Adipocyte (in vitro differentiated cells): ENCODE results near the gene TANC1.

Experiments used
- DNase-seq: peaks from one replicate; pipeline ENCODE4 v3.0.0-alpha.2; 2015; ENCODE audit warnings: low read depth
- H3K27me3 ChIP-seq: replicated peaks from 2 replicates; pipeline ENCODE4 v1.7.0; 2013; ENCODE audit warnings: mild to moderate bottlenecking, low read length, moderate library complexity; ENCODE audit not compliant: control insufficient read depth, insufficient read depth
- H3K36me3 ChIP-seq: 2 replicates; pipeline ENCODE4 v1.7.0; 2013; ENCODE audit warnings: low read length, mild to moderate bottlenecking, moderate library complexity; ENCODE audit not compliant: control insufficient read depth, insufficient read depth, severe bottlenecking
- H3K4me1 ChIP-seq: 2 replicates; pipeline ENCODE4 v1.7.0; 2013; ENCODE audit warnings: mild to moderate bottlenecking, low read length, moderate library complexity; ENCODE audit not compliant: control insufficient read depth, insufficient read depth
- H3K4me3 ChIP-seq: 2 replicates; pipeline ENCODE4 v1.7.0; 2013; ENCODE audit warnings: mild to moderate bottlenecking, low read length, moderate library complexity
- H3K9ac ChIP-seq: 2 replicates; pipeline ENCODE4 v1.7.0; 2013; ENCODE audit warnings: mild to moderate bottlenecking, low read length, moderate library complexity
- H3K9me3 ChIP-seq: 2 replicates; pipeline ENCODE4 v1.7.0; 2013; ENCODE audit warnings: mild to moderate bottlenecking, low read length, moderate library complexity; ENCODE audit not compliant: control insufficient read depth

The TANC1 gene

DNA sequence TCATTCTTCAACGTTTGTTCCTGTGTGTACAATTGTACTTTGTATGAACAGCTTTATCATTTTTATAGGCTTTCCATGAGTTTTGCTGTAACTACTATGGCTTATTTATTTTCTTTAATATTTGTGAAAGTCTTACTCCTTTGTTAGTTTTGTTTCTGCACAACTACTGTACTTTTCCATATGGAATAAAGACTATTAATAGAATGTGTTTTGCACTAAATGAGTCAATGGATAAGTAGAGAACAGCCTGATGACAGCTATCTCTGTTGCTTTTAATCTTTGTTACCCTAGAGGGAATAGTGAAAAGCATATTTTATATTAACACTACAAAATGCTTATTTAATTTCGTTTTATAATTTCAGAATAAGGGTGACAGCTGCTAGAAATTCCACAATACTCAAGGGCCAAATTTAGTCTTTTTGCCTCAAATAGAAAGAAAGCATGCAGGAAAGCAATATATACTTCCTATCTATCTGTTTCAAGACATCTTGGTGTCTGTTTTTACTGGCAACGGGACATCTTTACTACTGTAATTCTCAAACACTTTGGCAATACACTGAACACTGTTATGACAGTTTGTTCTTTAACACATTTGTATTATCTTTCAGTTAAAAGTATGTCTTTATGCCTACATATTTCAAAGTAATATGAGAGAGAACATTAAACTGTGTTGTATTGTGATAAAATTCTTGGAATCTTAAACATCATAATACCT is 264.2 kb downstream of the TANC1 start:
- Histone ChIP-seq H3K4me1 (peaks cover 19% of the 10 kb centered on the region), H3K36me3 (peaks cover 58% of the 10 kb centered on the region), H3K9ac (no peak overlapping the region), H3K27me3 (no peaks in the 10 kb centered on the region), H3K4me3 (no peak overlapping the region), H3K9me3 (no peaks in the 10 kb centered on the region)
- peak; percentile 23 for DNase-seq

DNA sequence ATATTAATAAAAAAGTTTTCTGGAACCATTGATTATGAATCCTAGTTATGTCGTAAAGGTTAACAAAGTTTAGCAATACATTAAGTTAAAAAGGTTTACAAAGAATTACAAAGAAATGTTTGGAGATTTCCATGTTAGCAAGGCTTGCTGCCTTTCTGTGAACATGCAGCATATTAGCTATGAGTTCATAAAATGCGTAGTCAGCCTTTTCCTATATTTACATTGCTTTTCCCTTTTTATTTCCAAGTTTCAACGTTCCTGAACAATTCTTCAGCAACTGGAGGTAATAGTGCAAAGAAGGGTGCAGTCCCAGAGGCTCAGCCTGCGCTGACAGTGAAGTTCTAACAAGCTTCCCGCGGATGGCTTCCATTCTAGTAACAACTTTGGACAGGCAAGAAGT is 266.4 kb downstream of the TANC1 start:
- Histone ChIP-seq H3K9ac (no peak overlapping the region), H3K27me3 (no peaks in the 10 kb centered on the region), H3K36me3 (peaks cover 63% of the 10 kb centered on the region), H3K4me1 (peaks cover 12% of the 10 kb centered on the region), H3K9me3 (no peaks in the 10 kb centered on the region), H3K4me3 (no peak overlapping the region)
- DNase-seq, result no peak

GRCh38 chr2:159243529-159243928 is 275.1 kb downstream of the TANC1 start:
- DNase-seq, result no peak
- Histone ChIP-seq H3K9ac (no peak overlapping the region), H3K9me3 (peaks cover 2% of the 10 kb centered on the region), H3K4me1 (no peaks in the 10 kb centered on the region), H3K4me3 (no peak overlapping the region), H3K27me3 (no peaks in the 10 kb centered on the region), H3K36me3 (peaks cover 53% of the 10 kb centered on the region)

- H3K9ac ChIP-seq, result no peak overlapping the region
- no peaks in the 10 kb centered on the region for H3K27me3 ChIP-seq
- no peak for DNase-seq
- H3K4me1 ChIP-seq, result peaks cover 15% of the 10 kb centered on the region
- H3K36me3 ChIP-seq, result peaks cover 31% of the 10 kb centered on the region
- H3K4me3 ChIP-seq, result no peak overlapping the region
- H3K9me3 ChIP-seq, result peaks cover 2% of the 10 kb centered on the region
These were observed 278.0 kb downstream of the TANC1 start for GRCh38 chr2:159246325-159246988.

GRCh38 chr2:159249990-159250715 is 281.7 kb downstream of the TANC1 start:
- peak; percentile 24 for DNase-seq
- H3K36me3 ChIP-seq, result peaks cover 10% of the 10 kb centered on the region
- peaks cover 2% of the 10 kb centered on the region for H3K9me3 ChIP-seq
- peaks cover 15% of the 10 kb centered on the region for H3K4me1 ChIP-seq
- peak overlapping the region; percentile 28 for H3K4me3 ChIP-seq
- no peaks in the 10 kb centered on the region for H3K27me3 ChIP-seq
- peak overlapping the region; percentile 52 for H3K9ac ChIP-seq

DNA sequence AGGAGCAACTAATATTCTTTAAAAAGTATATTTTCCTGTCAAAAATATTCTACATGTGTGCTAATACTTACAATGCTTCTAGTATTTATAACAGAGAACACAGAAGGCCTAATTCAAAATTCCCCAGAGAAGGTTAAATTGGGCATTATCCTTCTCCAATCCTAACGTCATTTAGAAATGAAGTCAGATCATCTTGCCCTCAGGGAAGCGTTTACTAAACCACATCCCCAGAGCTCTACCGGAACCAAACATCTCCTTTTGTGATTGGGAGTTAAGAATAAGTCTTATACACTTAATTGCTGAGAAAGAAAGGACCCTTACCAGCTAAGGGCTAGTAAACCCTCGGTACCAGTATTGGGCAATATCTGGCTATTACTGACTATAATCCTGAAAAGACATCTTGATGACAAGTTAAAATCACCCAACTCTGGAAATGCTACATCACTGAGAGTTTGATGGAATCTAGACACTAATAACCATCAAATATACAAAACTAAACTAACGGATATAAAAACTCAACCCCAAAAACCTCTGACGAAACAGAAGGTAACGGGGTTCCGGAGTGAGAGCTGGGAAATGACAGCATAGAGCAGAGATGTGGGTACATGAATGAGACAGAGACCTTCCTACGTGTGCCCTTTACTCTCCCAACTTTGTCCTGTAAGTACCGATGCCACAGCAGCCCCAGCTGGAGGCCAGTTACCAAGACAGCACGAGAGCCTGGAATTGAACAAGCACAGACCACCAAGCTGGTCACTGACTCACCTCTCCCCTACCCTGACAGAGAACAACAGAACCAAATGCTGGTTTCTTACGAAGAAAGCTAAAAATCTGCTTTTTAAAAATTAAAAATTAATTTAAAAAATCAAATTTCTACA is 283.1 kb downstream of the TANC1 start:
- Histone ChIP-seq H3K9me3 (no peaks in the 10 kb centered on the region), H3K36me3 (peaks cover 7% of the 10 kb centered on the region), H3K4me1 (peaks cover 15% of the 10 kb centered on the region), H3K9ac (no peak overlapping the region), H3K4me3 (no peak overlapping the region), H3K27me3 (no peaks in the 10 kb centered on the region)
- peak; percentile 26 for DNase-seq

GRCh38 chr2:159252905-159253304 is 284.5 kb downstream of the TANC1 start:
- Histone ChIP-seq H3K4me3 (no peak overlapping the region), H3K4me1 (peaks cover 15% of the 10 kb centered on the region), H3K9ac (no peak overlapping the region), H3K27me3 (no peaks in the 10 kb centered on the region), H3K36me3 (peaks cover 3% of the 10 kb centered on the region), H3K9me3 (no peaks in the 10 kb centered on the region)
- DNase-seq, result no peak

GRCh38 chr2:159256159-159256558 is 287.7 kb downstream of the TANC1 start:
- no peak overlapping the region for H3K9ac ChIP-seq
- H3K4me3 ChIP-seq, result no peak overlapping the region
- H3K27me3 ChIP-seq, result no peaks in the 10 kb centered on the region
- peak; percentile 85 for DNase-seq
- H3K9me3 ChIP-seq, result no peaks in the 10 kb centered on the region
- peaks cover 3% of the 10 kb centered on the region for H3K36me3 ChIP-seq
- peaks cover 3% of the 10 kb centered on the region for H3K4me1 ChIP-seq

GRCh38 chr2:159262226-159262625 is 293.8 kb downstream of the TANC1 start:
- peak; percentile 33 for DNase-seq
- H3K27me3 ChIP-seq, result no peaks in the 10 kb centered on the region
- no peak overlapping the region for H3K4me3 ChIP-seq

GRCh38 chr2:159262904-159263303 is 294.5 kb downstream of the TANC1 start:
- peaks cover 10% of the 10 kb centered on the region for H3K4me1 ChIP-seq
- H3K4me3 ChIP-seq, result no peak overlapping the region
- H3K36me3 ChIP-seq, result no peaks in the 10 kb centered on the region
- no peaks in the 10 kb centered on the region for H3K27me3 ChIP-seq
- H3K9ac ChIP-seq, result no peak overlapping the region
- H3K9me3 ChIP-seq, result no peaks in the 10 kb centered on the region
- DNase-seq, result no peak

More at GRCh38 chr2:159262226-159262625, 293.8 kb downstream of the TANC1 start:
- Histone ChIP-seq H3K9ac (no peak overlapping the region), H3K4me1 (peaks cover 8% of the 10 kb centered on the region), H3K9me3 (no peaks in the 10 kb centered on the region), H3K36me3 (no peaks in the 10 kb centered on the region)
